IMR-90 (cell line): ENCODE results near the gene SKP1. TPM values are rescaled to one million over a fixed set of nuclear protein-coding genes. Genes with fewer than 3 reads are reported as not detected.
A peak's percentile ranks its signal among the peaks of the same experiment; 100 is the strongest.

Source experiments
- ATAC-seq: fragments of 200-7000 bp; cut with Tn5 transposase; 2 replicates; pipeline ENCODE4 v1.9.1; 2020; ENCODE audit warnings: low read depth, mild to moderate bottlenecking, moderate library complexity
- BruUV-seq: library from RNA; stranded (reverse); fragments of 400-500 nt; replicated peaks from 2 replicates; lab custom pipeline; 2021; lab: Mats Ljungman, UMichigan
- CTCF ChIA-PET: fragments of 300-600 bp; formaldehyde crosslinking; extraction: SDS; loops from one replicate; lab custom pipeline; 2021; ENCODE audit warnings: antibody characterized with exemption; lab: Yijun Ruan, JAX
- POLR2A ChIA-PET: fragments of 300-600 bp; sonication (Branson Sonifier 250); formaldehyde crosslinking; loops from one replicate; lab custom pipeline; 2022; ENCODE audit warnings: antibody characterized with exemption; ENCODE audit not compliant: unreplicated experiment; lab: Charles Lee
- DNase-seq: peaks from one replicate; pipeline ENCODE4 v3.0.0; 2013
- H2AFZ ChIP-seq: replicated peaks from 2 replicates; pipeline ENCODE3; 2013; ENCODE audit warnings: low read length, mild to moderate bottlenecking; ENCODE audit not compliant: poor library complexity
- H2AK5ac ChIP-seq: 2 replicates; pipeline ENCODE4 v1.6.1; 2013; ENCODE audit warnings: low read depth, low read length, inconsistent platforms
- H2AK9ac ChIP-seq: replicated peaks from 2 replicates; pipeline ENCODE3; 2013; ENCODE audit warnings: mild to moderate bottlenecking, low read depth, low read length, moderate library complexity; ENCODE audit not compliant: poor library complexity
- H2BK120ac ChIP-seq: 2 replicates; pipeline ENCODE4 v1.6.1; 2013; ENCODE audit warnings: low read depth, low read length, inconsistent platforms
- H2BK15ac ChIP-seq: 3 replicates; pipeline ENCODE4 v1.6.1; 2013; ENCODE audit warnings: low read depth, low read length, inconsistent platforms
- H2BK20ac ChIP-seq: 2 replicates; pipeline ENCODE4 v1.6.1; 2013; ENCODE audit warnings: low read depth, mild to moderate bottlenecking, inconsistent platforms, low read length, moderate library complexity
- H2BK5ac ChIP-seq: 2 replicates; pipeline ENCODE4 v1.6.1; 2013; ENCODE audit warnings: mild to moderate bottlenecking, low read depth, low read length, inconsistent platforms; ENCODE audit not compliant: poor library complexity, severe bottlenecking
- H3K14ac ChIP-seq: replicated peaks from 2 replicates; pipeline ENCODE4 v1.6.1; 2013; ENCODE audit warnings: low read depth, low read length, inconsistent platforms
- H3K18ac ChIP-seq: 2 replicates; pipeline ENCODE4 v1.6.1; 2013; ENCODE audit warnings: low read depth, low read length, control low read depth
- H3K23ac ChIP-seq: 2 replicates; pipeline ENCODE4 v1.6.1; 2013; ENCODE audit warnings: low read depth, low read length, inconsistent platforms
- H3K27ac ChIP-seq: 2 replicates; pipeline ENCODE4 v1.5.1; 2013; ENCODE audit warnings: mild to moderate bottlenecking, control low read depth, low read length; ENCODE audit not compliant: insufficient read depth
- H3K27me3 ChIP-seq: 2 replicates; pipeline ENCODE4 v1.6.1; 2013; ENCODE audit warnings: low read length; ENCODE audit not compliant: control insufficient read depth, insufficient read depth
- H3K36me3 ChIP-seq: 2 replicates; pipeline ENCODE4 v1.6.1; 2013; ENCODE audit warnings: low read length, mixed read lengths; ENCODE audit not compliant: control insufficient read depth, insufficient read depth
- H3K4ac ChIP-seq: 2 replicates; pipeline ENCODE4 v1.6.1; 2013; ENCODE audit warnings: low read depth, low read length, inconsistent platforms
- H3K4me1 ChIP-seq: 2 replicates; pipeline ENCODE4 v1.6.1; 2013; ENCODE audit warnings: low read length, mixed read lengths; ENCODE audit not compliant: control insufficient read depth, insufficient read depth
- H3K4me2 ChIP-seq: 2 replicates; pipeline ENCODE4 v1.6.1; 2013; ENCODE audit warnings: low read depth, mild to moderate bottlenecking, control low read depth, low read length, moderate library complexity
- H3K4me3 ChIP-seq: 2 replicates; pipeline ENCODE4 v1.5.1; 2013; ENCODE audit warnings: low read depth, mild to moderate bottlenecking, control low read depth, low read length, moderate library complexity; ENCODE audit not compliant: insufficient read depth
- H3K56ac ChIP-seq: 2 replicates; pipeline ENCODE4 v1.6.1; 2013; ENCODE audit warnings: low read length, inconsistent platforms; ENCODE audit not compliant: insufficient read depth; ENCODE audit errors: extremely low read depth
- H3K79me1 ChIP-seq, 2 experiments: 2 replicates each; pipeline ENCODE4 v1.6.1; 2013; ENCODE audit warnings: low read length in 2 of 2, inconsistent platforms in 1 of 2, low read depth in 1 of 2
- H3K9ac ChIP-seq: 2 replicates; pipeline ENCODE4 v1.6.1; 2013; ENCODE audit warnings: low read depth, low read length, control low read depth
- H3K9me1 ChIP-seq: 2 replicates; pipeline ENCODE4 v1.6.1; 2013; ENCODE audit warnings: low read length, inconsistent platforms; ENCODE audit not compliant: insufficient read depth
- H3K9me3 ChIP-seq: 2 replicates; pipeline ENCODE4 v1.6.1; 2013; ENCODE audit warnings: low read length; ENCODE audit not compliant: control insufficient read depth, insufficient read depth
- H4K20me1 ChIP-seq: 2 replicates; pipeline ENCODE4 v1.6.1; 2013; ENCODE audit warnings: low read length, inconsistent platforms; ENCODE audit not compliant: insufficient read depth
- H4K5ac ChIP-seq: 2 replicates; pipeline ENCODE4 v1.6.1; 2013; ENCODE audit warnings: mild to moderate bottlenecking, low read depth, low read length, control low read depth
- H4K8ac ChIP-seq, 2 experiments: 2 replicates each; pipeline ENCODE4 v1.6.1; 2013; ENCODE audit warnings: low read depth in 2 of 2, low read length in 2 of 2, control low read depth in 1 of 2, inconsistent platforms in 1 of 2
- H4K91ac ChIP-seq: 2 replicates; pipeline ENCODE4 v1.6.1; 2013; ENCODE audit warnings: low read depth, low read length, inconsistent platforms; ENCODE audit not compliant: insufficient read depth
- ELK1 ChIP-seq: fragments of 150-350 bp; IDR thresholded peaks from 2 replicates; pipeline ENCODE4 v1.6.1; 2016; ENCODE audit warnings: low read depth, mild to moderate bottlenecking, low read length, moderate library complexity, borderline replicate concordance
- MXI1 ChIP-seq: IDR thresholded peaks from 2 replicates; pipeline ENCODE4 v1.6.1; 2012; ENCODE audit warnings: low read depth, mild to moderate bottlenecking, low read length, moderate library complexity, borderline replicate concordance
- RAD21 ChIP-seq: IDR thresholded peaks from 2 replicates; pipeline ENCODE4 v1.6.1; 2012; ENCODE audit warnings: low read length, improper control_type of control experiment
- RFX5 ChIP-seq: IDR thresholded peaks from 2 replicates; pipeline ENCODE4 v1.8.0; 2012; ENCODE audit warnings: low read depth, mild to moderate bottlenecking, low read length, moderate library complexity
- SMC3 ChIP-seq: fragments of 150-350 bp; IDR thresholded peaks from 2 replicates; pipeline ENCODE4 v1.6.1; 2016; ENCODE audit warnings: low read depth, mild to moderate bottlenecking, antibody characterized with exemption, low read length, moderate library complexity
- WGBS, 2 experiments: methylation state at CpG; one replicate each; pipeline versions ENCODE4 v1.1.5 to v1.1.7; 2013; ENCODE audit warnings: missing lambda C conversion rate in 2 of 2; ENCODE audit not compliant: insufficient read length in 1 of 2; ENCODE audit errors: extremely low coverage in 2 of 2; 5-methylcytosine and 5-hydroxymethylcytosine counted together
- dilution Hi-C: fragments of 300-500 bp; cut with HindIII; formaldehyde crosslinking; loops from one replicate; pipeline ENCODE4 v1.14.3; 2018; ENCODE audit warnings: low sequenced_read_pairs; ENCODE audit not compliant: unreplicated experiment
- in situ Hi-C: fragments of 300-500 bp; cut with MboI; formaldehyde crosslinking; loops from 3 replicates; pipeline ENCODE4 v1.14.3; 2019; ENCODE audit warnings: low sequenced_read_pairs, inconsistent platforms, mixed read lengths
- intact Hi-C: fragments of 100-400 bp; cut with micrococcal nuclease; formaldehyde crosslinking; loops from 2 replicates; pipeline ENCODE4 v1.10.0; 2022
- polyA plus RNA-seq, 3 experiments: library from polyadenylated mRNA; depleted of rRNA; stranded (reverse); fragments of >200 nt; gene quantifications; 2 replicates each; pipeline ENCODE4 v1.2.3, GENCODE V29; 2012; ENCODE audit warnings: low replicate concordance in 1 of 3
- total RNA-seq: library from RNA; depleted of rRNA; stranded (reverse); fragments of >200 nt; gene quantifications from 2 replicates; pipeline ENCODE4 v1.2.3, GENCODE V29; 2012
- TF ChIP-seq, protein P1 (sequence below): conservative IDR thresholded peaks from 2 replicates; pipeline ENCODE4 v1.5.1; 2012; ENCODE audit warnings: mild to moderate bottlenecking, low read depth, low read length, improper control_type of control experiment

Gene SKP1
- total and polyA plus RNA-seq, 2 of the 4 experiments (the other 2 are of a cell fraction) = 206 to 618 TPM

- intact Hi-C loops = loop anchor here (1.0 kb wide), 1 partner anchor 107 kb away; no protein-coding TSS in a partner anchor
- no peak overlapping the region for H3K4me2 ChIP-seq
- no peak overlapping the region for H2BK5ac ChIP-seq
- H2AFZ ChIP-seq = no peak overlapping the region
- no peak overlapping the region for H2AK5ac ChIP-seq
- peaks cover 35 to 87% of the 10 kb centered on the region in 2 experiments for H3K79me1 ChIP-seq
- no peaks in the 10 kb centered on the region for H3K9me3 ChIP-seq
- no peak for TF ChIP-seq MXI1
- TF ChIP-seq, protein P1, sequence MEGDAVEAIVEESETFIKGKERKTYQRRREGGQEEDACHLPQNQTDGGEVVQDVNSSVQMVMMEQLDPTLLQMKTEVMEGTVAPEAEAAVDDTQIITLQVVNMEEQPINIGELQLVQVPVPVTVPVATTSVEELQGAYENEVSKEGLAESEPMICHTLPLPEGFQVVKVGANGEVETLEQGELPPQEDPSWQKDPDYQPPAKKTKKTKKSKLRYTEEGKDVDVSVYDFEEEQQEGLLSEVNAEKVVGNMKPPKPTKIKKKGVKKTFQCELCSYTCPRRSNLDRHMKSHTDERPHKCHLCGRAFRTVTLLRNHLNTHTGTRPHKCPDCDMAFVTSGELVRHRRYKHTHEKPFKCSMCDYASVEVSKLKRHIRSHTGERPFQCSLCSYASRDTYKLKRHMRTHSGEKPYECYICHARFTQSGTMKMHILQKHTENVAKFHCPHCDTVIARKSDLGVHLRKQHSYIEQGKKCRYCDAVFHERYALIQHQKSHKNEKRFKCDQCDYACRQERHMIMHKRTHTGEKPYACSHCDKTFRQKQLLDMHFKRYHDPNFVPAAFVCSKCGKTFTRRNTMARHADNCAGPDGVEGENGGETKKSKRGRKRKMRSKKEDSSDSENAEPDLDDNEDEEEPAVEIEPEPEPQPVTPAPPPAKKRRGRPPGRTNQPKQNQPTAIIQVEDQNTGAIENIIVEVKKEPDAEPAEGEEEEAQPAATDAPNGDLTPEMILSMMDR = peak; percentile 78
- TF ChIP-seq SMC3 = peak; percentile 65
- no peak for TF ChIP-seq RFX5
- peak; percentile 66 for TF ChIP-seq RAD21
- TF ChIP-seq ELK1 = no peak
- H3K9me1 ChIP-seq = peaks cover 25% of the 10 kb centered on the region
- peak; percentile 64 for DNase-seq
- no peak overlapping the region for H4K91ac ChIP-seq
- H2BK120ac ChIP-seq = no peak overlapping the region
- H3K4me3 ChIP-seq = no peak overlapping the region
- no peak overlapping the region for H3K56ac ChIP-seq
- H2BK20ac ChIP-seq = no peak overlapping the region
- no peak overlapping the region for H3K18ac ChIP-seq
- H4K20me1 ChIP-seq = peaks cover 86% of the 10 kb centered on the region
- H3K4ac ChIP-seq = no peak overlapping the region
- no peak overlapping the region for H3K14ac ChIP-seq
- H2AK9ac ChIP-seq = peak overlapping the region; percentile 33
- ChIA-PET CTCF (interaction anchor here (0.6 to 3.3 kb wide), 4 partner anchors 10 to 106 kb away, joined by 3 to 23 read pairs (median 4); no protein-coding TSS in a partner anchor), POLR2A (no interaction called here)
- H3K27ac ChIP-seq = peak overlapping the region; percentile 22; the same call in 1 of the 2 replicates
- no peaks in the 10 kb centered on the region for H3K27me3 ChIP-seq
- dilution Hi-C loops = no loop called here
- in situ Hi-C loops = no loop called here
- ATAC-seq = peak; percentile 77
- no peak overlapping the region for H2BK15ac ChIP-seq
- H3K4me1 ChIP-seq = peaks cover 17% of the 10 kb centered on the region
- no peak overlapping the region for H4K5ac ChIP-seq
- 20% methylated on average over 1 of the region's 13 CpGs; no CpG with 5 or more reads in 1 of the 2 experiments for WGBS, 2 experiments
- peaks cover 51% of the 10 kb centered on the region for H3K36me3 ChIP-seq
- BruUV-seq = no TSS peak
- no peak overlapping the region for H3K23ac ChIP-seq
- no peak overlapping the region for H4K8ac ChIP-seq
- H3K9ac ChIP-seq = no peak overlapping the region
Measured at GRCh38 chr5:134145779-134146581, 30.8 kb downstream of the SKP1 start.
